K562 (cell line): ENCODE results near the gene C15orf62.

ENCODE experiments used
- CTCF ChIP-seq, 3 experiments: IDR thresholded peaks in 2 of 3; conservative IDR thresholded peaks in 1 of 3; 2 replicates each; pipeline ENCODE4 v1.5.1; 2011 to 2012; ENCODE audit warnings: low read length in 3 of 3, mild to moderate bottlenecking in 3 of 3, control low read depth in 2 of 3, improper control_type of control experiment in 1 of 3, inconsistent platforms in 1 of 3, low read depth in 1 of 3, mixed read lengths in 1 of 3, moderate library complexity in 1 of 3; ENCODE audit not compliant: insufficient read depth in 2 of 3
- ELK1 ChIP-seq: sonication (generic); formaldehyde crosslinking; IDR thresholded peaks from 2 replicates; pipeline ENCODE4 v1.8.1; 2022; ENCODE audit warnings: missing genetic modification reagents
- JUND ChIP-seq, 2 experiments: IDR thresholded peaks; 2 replicates in 1 of 2; 3 replicates in 1 of 2; pipeline ENCODE4 v1.6.1; 2011; ENCODE audit warnings: borderline replicate concordance in 2 of 2, low read depth in 2 of 2, low read length in 2 of 2, improper control_type of control experiment in 1 of 2, missing biosample characterization in 1 of 2, missing genetic modification characterization in 1 of 2, missing genetic modification reagents in 1 of 2
- KAT2B ChIP-seq: IDR thresholded peaks from one replicate; pipeline ENCODE4 v1.6.1; 2012; ENCODE audit warnings: low read depth, mild to moderate bottlenecking, control low read depth, inconsistent platforms, low read length, moderate library complexity
- MYNN ChIP-seq, 2 experiments: sonication (generic); formaldehyde crosslinking in 1 of 2; IDR thresholded peaks; 2 replicates each; pipeline versions ENCODE4 v1.5.0 to v1.6.1; 2016 to 2020; ENCODE audit warnings: antibody characterized with exemption in 1 of 2, missing genetic modification reagents in 1 of 2
- POLR2AphosphoS5 ChIP-seq: IDR thresholded peaks from 2 replicates; pipeline ENCODE4 v1.6.1; 2011; ENCODE audit warnings: mild to moderate bottlenecking, low read depth, low read length, moderate library complexity; ENCODE audit not compliant: control insufficient read depth, insufficient read depth
- TCF7L2 ChIP-seq: fragments of 150-350 bp; IDR thresholded peaks from 2 replicates; pipeline ENCODE4 v1.6.1; 2016; ENCODE audit warnings: low read depth, mild to moderate bottlenecking, low read length, moderate library complexity
- THRA ChIP-seq: fragments of 450-650 bp; IDR thresholded peaks from 2 replicates; pipeline ENCODE4 v1.6.1; 2017; ENCODE audit warnings: mild to moderate bottlenecking, moderate library complexity
- ZNF24 ChIP-seq: fragments of 450-650 bp; IDR thresholded peaks from 2 replicates; pipeline ENCODE4 v1.6.1; 2016
- ZNF274 ChIP-seq: IDR thresholded peaks from 2 replicates; pipeline ENCODE4 v1.6.1; 2011; ENCODE audit warnings: low read depth, mild to moderate bottlenecking, low read length, moderate library complexity, borderline replicate concordance
- ZNF395 ChIP-seq: fragments of 200-800 bp; sonication (Bioruptor generic); IDR thresholded peaks from 2 replicates; pipeline ENCODE4 v1.6.1; 2017; ENCODE audit warnings: missing genetic modification characterization, missing compliant biosample characterization
- ZNF398 ChIP-seq: fragments of 250-450 bp; sonication (Bioruptor Pico); IDR thresholded peaks from 2 replicates; pipeline ENCODE4 v1.8.0; 2021; ENCODE audit warnings: moderate library complexity, mild to moderate bottlenecking, inconsistent platforms
- ZNF76 ChIP-seq: fragments of 250-450 bp; sonication (Bioruptor Pico); IDR thresholded peaks from 2 replicates; pipeline ENCODE4 v1.4.0; 2020; ENCODE audit warnings: mild to moderate bottlenecking, moderate library complexity, borderline replicate concordance

GRCh38 chr15:40731034-40731433, 38.7 kb upstream of the C15orf62 start:
- TF ChIP-seq ZNF76 (no peak), TCF7L2 (no peak), CTCF (IDR thresholded peaks at IDR 0.05 in 2 of 3, conservative IDR thresholded peaks at IDR 0.05 in 1 of 3; ENCODE audit: insufficient read depth in 2 of 3, low read depth in 1 of 3, low read length in 3 of 3) (no peak), THRA (no peak), POLR2AphosphoS5 (no peak), ELK1 (CRISPR knock-in tag) (no peak), KAT2B (no peak), ZNF24 (no peak), ZNF274 (no peak), ZNF395 (CRISPR knock-in tag) (no peak), JUND (IDR thresholded peaks at IDR 0.05; ENCODE audit: borderline replicate concordance, low read depth, low read length) (no peak), JUND (tag; IDR thresholded peaks at IDR 0.05; ENCODE audit: borderline replicate concordance, low read depth, low read length) (no peak), MYNN (IDR thresholded peaks at IDR 0.05) (no peak), MYNN (CRISPR knock-in tag; IDR thresholded peaks at IDR 0.05) (no peak), ZNF398 (CRISPR knock-in tag) (no peak)
